Transverse colon (tissue), 4 donors: ENCODE data around the gene SBK2.
"Not testable (repeated sequence)": the region's sequence is repeated elsewhere in the genome, so short reads cannot be mapped to it uniquely, and the experiment has no call there.

Experiments
- EP300 ChIP-seq: sonication (generic); formaldehyde crosslinking; IDR thresholded peaks from one replicate; pipeline ENCODE4 v1.6.1; 2017; ENCODE audit warnings: antibody characterized with exemption, low read depth
- POLR2A ChIP-seq: fragments of 450-650 bp; IDR thresholded peaks from one replicate; pipeline ENCODE4 v1.6.1; 2016; ENCODE audit warnings: antibody characterized with exemption, mild to moderate bottlenecking, moderate library complexity
- POLR2AphosphoS5 ChIP-seq, 3 donors: sonication (generic); formaldehyde crosslinking; IDR thresholded peaks; one replicate each; pipeline ENCODE4 v1.6.1; 2016; ENCODE audit warnings: antibody characterized with exemption in 3 of 3
- TF ChIP-seq, protein P1 (sequence below), 5 experiments: fragments of 200-600 bp in 3 of 5; fragments of 450-650 bp in 2 of 5; sonication (generic) in 3 of 5; IDR thresholded peaks; 1 replicate in 2 of 5; 2 replicates in 3 of 5; pipeline ENCODE4 v1.5.1; 2016 to 2017; ENCODE audit warnings: antibody characterized with exemption in 5 of 5, inconsistent platforms in 3 of 5, mild to moderate bottlenecking in 2 of 5, moderate library complexity in 1 of 5

DNA sequence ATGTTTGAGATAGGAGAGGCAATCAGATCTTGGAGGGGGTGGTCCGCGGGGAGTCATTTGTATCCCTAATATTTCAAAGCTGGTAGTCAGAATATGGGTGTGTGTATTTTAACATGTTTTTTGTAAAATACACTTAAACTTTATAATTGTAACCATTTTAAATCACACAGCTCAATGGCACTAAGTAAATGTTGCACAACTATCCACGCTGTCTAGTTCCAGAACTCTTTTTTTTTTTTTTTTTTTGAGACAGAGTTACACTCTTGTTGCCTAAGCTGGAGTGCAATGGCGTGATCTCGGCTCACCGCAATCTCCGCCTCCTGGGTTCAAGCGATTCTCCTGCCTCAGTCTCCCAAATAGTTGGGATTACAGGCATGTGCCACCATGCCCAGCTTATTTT lies 47.0 kb upstream of the SBK2 start:
- TF ChIP-seq, protein P1, sequence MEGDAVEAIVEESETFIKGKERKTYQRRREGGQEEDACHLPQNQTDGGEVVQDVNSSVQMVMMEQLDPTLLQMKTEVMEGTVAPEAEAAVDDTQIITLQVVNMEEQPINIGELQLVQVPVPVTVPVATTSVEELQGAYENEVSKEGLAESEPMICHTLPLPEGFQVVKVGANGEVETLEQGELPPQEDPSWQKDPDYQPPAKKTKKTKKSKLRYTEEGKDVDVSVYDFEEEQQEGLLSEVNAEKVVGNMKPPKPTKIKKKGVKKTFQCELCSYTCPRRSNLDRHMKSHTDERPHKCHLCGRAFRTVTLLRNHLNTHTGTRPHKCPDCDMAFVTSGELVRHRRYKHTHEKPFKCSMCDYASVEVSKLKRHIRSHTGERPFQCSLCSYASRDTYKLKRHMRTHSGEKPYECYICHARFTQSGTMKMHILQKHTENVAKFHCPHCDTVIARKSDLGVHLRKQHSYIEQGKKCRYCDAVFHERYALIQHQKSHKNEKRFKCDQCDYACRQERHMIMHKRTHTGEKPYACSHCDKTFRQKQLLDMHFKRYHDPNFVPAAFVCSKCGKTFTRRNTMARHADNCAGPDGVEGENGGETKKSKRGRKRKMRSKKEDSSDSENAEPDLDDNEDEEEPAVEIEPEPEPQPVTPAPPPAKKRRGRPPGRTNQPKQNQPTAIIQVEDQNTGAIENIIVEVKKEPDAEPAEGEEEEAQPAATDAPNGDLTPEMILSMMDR (IDR thresholded peaks at IDR 0.05): not testable (repeated sequence)
- TF ChIP-seq POLR2AphosphoS5 (IDR thresholded peaks at IDR 0.05); POLR2A; EP300: not testable (repeated sequence)
